ENCODE measurements around the gene PRKCI. TPM values are rescaled to one million over a fixed set of nuclear protein-coding genes. Genes with fewer than 3 reads are reported as not detected.
"Not testable (repeated sequence)": the region's sequence is repeated elsewhere in the genome, so short reads cannot be mapped to it uniquely, and the experiment has no call there.

Gene PRKCI
- total RNA-seq, 4 donors from 2014 or later, result 33.5 to 125 (median 47.7) TPM

DNA sequence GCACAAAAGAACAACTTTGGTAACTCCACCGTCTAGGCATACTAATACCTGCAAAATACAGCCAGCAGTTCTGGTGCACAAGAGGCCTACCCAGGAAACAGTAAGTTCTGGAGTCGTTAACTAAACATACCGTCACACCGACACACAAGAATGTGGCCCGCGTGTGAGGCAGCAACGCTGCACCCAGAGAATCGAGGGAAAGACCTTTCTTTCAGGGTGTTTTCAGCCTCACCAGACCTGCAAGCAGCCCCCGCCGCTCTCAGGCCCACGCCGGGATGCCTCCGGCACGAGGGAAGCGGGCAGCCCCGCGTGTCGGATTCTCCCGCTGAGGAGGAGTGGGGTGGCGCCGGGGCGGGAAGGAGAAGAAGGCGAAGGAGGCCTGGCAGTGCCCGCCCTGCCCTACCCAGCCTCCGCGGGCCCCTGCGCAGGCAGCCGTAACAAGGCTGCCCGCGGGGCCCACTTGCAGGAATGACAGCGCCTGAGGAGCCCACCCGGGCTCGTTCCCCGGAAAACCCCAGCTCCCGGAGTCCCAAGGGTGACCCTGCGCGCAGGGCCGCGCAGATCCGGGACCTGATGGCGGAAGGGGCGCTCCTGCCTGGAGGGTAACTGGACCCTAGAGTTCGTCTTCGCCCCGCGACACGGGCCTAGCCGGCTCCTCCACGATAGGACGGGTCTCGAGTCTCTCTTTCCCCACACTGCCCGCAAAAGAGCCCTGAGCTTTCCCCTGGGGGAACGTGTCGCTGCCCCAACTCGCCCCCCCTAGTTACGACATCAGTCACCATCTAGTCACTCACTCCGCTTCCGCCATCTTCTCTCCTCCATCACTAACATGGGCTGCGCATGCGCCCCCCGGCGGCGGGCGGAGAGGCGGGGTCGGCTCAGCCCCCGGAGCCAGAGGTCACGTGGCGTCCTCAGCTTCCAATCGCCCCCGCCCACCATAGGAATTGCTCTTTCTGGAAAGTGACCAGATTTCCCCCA lies 41.0 kb upstream of the PRKCI start, which contains the start of gene PHC3:
Gene PHC3, minus strand, starts transcription at position 826 of the 978 bp plus-strand sequence. Its CDS starts 18 bp downstream, at position 808.
- peak within 1 kb of the TSS; percentile 98 for H3K27ac ChIP-seq
- peaks cover 20% of the 10 kb centered on the region for H3K36me3 ChIP-seq
- under 1% methylated on average over 53 of the region's 71 CpGs for WGBS
- TF ChIP-seq EP300 (IDR thresholded peaks at IDR 0.05), result no peak
- TF ChIP-seq POLR2AphosphoS5 (IDR thresholded peaks at IDR 0.05), result peak in 2 of 3 donors; percentile 18 to 75
- TF ChIP-seq POLR2A (IDR thresholded peaks at IDR 0.05), result peak; percentile 69 to 70
- no peaks in the 10 kb centered on the region for H3K27me3 ChIP-seq
- no peaks in the 10 kb centered on the region for H3K9me3 ChIP-seq
- DNase-seq (ENCODE audit: low spot score in 2 of 2), result peak; percentile 94 to 95
- peak within 1 kb of the TSS; percentile 98 for H3K4me3 ChIP-seq
- H3K4me1 ChIP-seq, result peaks cover 17% of the 10 kb centered on the region

DNA sequence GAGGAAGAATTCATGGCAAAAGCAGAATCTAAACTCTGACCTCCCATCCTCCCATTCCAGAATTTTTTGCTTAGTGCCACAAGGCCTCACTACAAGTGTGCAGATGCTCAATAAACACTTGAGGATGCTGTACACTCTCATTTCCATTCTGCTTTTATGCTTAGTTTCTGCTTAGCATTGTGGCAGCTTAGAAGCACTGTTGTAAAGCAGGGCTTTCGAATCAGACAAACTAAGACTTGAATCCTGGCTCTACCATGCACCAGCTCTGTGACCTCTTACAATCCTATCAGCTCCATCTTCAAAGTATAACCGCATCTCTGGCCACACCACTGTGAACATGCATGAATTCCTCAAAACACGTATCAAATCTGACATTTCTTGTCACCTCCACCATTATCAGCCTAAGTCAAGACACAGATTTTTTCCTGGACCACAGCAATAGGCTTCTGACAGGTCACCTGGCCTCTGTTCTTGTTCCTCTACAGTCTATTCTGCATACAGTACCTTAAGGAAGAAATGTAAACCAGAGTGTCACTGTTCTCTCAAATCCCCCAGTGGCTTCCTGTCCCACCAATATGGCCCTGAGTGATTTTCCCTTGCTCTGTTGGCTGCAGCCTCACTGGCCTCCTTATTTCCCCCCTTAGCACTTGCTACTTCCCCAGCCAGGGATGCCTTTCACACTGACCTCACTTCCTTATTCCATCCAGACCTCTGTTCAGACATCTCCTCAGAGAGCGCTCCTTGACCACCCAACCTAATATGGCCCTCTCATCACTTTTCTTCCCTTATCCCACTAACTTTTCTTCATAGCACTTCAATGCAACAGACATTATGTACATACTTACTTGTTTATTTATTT lies 32.6 kb upstream of the PRKCI start:
- Histone ChIP-seq H3K4me1 (peaks cover 3% of the 10 kb centered on the region), H3K27ac (no peak overlapping the region), H3K9me3 (no peaks in the 10 kb centered on the region), H3K27me3 (no peaks in the 10 kb centered on the region), H3K36me3 (no peaks in the 10 kb centered on the region), H3K4me3 (no peak overlapping the region)
- no peak for DNase-seq (ENCODE audit: low spot score in 2 of 2)
- 81% methylated on average over 4 of the region's 4 CpGs for WGBS
- TF ChIP-seq POLR2AphosphoS5 (IDR thresholded peaks at IDR 0.05) (no peak), EP300 (IDR thresholded peaks at IDR 0.05) (no peak), POLR2A (IDR thresholded peaks at IDR 0.05) (no peak)
- TF ChIP-seq, protein P1, sequence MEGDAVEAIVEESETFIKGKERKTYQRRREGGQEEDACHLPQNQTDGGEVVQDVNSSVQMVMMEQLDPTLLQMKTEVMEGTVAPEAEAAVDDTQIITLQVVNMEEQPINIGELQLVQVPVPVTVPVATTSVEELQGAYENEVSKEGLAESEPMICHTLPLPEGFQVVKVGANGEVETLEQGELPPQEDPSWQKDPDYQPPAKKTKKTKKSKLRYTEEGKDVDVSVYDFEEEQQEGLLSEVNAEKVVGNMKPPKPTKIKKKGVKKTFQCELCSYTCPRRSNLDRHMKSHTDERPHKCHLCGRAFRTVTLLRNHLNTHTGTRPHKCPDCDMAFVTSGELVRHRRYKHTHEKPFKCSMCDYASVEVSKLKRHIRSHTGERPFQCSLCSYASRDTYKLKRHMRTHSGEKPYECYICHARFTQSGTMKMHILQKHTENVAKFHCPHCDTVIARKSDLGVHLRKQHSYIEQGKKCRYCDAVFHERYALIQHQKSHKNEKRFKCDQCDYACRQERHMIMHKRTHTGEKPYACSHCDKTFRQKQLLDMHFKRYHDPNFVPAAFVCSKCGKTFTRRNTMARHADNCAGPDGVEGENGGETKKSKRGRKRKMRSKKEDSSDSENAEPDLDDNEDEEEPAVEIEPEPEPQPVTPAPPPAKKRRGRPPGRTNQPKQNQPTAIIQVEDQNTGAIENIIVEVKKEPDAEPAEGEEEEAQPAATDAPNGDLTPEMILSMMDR (IDR thresholded peaks at IDR 0.05), result no peak

DNA sequence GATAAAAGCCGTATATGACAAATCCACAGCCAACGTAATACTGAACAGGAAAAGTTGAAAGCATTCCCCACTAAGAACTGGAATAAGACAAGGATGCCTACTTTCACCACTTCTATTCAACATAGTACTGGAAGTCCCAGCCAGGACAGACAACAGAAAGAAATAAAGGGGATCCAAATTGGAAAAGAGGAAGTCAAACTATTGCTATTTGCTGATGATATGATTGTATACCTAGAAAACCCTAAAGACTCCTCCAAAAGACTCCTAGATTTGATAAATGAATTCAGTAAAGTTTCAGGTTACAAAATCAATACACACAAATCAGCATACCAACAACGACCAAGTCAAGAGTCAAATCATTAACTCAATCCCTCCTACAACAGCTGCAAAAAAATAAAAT lies 26.5 kb upstream of the PRKCI start:
- DNase-seq (ENCODE audit: low spot score in 2 of 2); H3K27ac ChIP-seq; H3K4me1 ChIP-seq; H3K4me3 ChIP-seq; H3K9me3 ChIP-seq; H3K36me3 ChIP-seq; H3K27me3 ChIP-seq: not testable (repeated sequence)
- WGBS, result 79% methylated on average over 3 of the region's 3 CpGs

DNA sequence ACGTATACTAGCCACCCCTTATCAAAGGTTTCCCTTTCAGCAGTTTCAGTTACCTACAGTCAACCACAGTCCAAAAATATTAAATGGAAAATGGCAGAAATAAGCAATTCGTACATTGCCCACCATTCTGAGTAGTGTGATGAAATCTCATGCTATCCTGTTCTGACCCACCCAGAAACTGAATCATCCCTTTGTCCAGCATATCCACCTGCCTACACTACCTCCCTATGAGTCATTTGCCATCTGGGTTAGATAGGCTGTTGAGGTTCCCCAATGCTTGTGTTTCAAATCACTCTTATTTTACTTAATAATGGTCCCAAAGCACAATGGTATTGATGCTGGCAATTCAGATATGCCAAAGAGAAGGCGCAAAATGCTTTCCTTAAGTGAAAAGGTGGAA lies 25.4 kb upstream of the PRKCI start:
- H3K36me3 ChIP-seq, result no peaks in the 10 kb centered on the region
- WGBS, result 92% methylated on average over 3 of the region's 3 CpGs
- H3K27ac ChIP-seq, result no peak overlapping the region
- H3K4me1 ChIP-seq, result no peaks in the 10 kb centered on the region
- H3K9me3 ChIP-seq, result no peaks in the 10 kb centered on the region
- no peak overlapping the region for H3K4me3 ChIP-seq
- TF ChIP-seq, protein P1 (IDR thresholded peaks at IDR 0.05), result no peak
- no peak for TF ChIP-seq POLR2AphosphoS5 (IDR thresholded peaks at IDR 0.05)
- TF ChIP-seq POLR2A (IDR thresholded peaks at IDR 0.05), result no peak
- no peak for TF ChIP-seq EP300 (IDR thresholded peaks at IDR 0.05)
- DNase-seq (ENCODE audit: low spot score in 2 of 2), result no peak
- H3K27me3 ChIP-seq, result no peaks in the 10 kb centered on the region

DNA sequence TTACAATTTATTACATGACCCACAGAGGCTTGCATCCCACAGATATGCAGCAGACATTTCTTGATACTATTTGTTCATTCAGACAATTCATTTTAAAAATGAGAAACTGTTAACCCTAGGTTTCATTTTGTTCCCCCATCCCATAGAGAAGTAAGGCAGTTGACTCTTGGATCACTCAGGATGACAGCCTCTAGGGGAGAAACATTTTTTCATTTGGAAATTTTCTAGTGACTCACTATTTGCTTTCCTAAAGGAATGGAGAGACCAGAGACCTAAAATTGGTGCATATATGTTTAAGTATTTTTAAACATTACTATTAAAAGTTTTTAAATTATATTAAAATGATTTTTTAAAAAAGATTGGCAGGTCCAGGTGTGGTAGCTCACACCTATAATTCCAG lies 21.2 kb upstream of the PRKCI start:
- TF ChIP-seq POLR2AphosphoS5 (IDR thresholded peaks at IDR 0.05), result no peak
- TF ChIP-seq EP300 (IDR thresholded peaks at IDR 0.05), result no peak
- TF ChIP-seq, protein P1 (IDR thresholded peaks at IDR 0.05), result no peak
- TF ChIP-seq POLR2A (IDR thresholded peaks at IDR 0.05), result no peak
- H3K9me3 ChIP-seq, result no peaks in the 10 kb centered on the region
- no peak overlapping the region for H3K4me3 ChIP-seq
- H3K36me3 ChIP-seq, result no peaks in the 10 kb centered on the region
- H3K4me1 ChIP-seq, result no peaks in the 10 kb centered on the region
- no peaks in the 10 kb centered on the region for H3K27me3 ChIP-seq
- no peak overlapping the region for H3K27ac ChIP-seq
- DNase-seq (ENCODE audit: low spot score in 2 of 2), result no peak

DNA sequence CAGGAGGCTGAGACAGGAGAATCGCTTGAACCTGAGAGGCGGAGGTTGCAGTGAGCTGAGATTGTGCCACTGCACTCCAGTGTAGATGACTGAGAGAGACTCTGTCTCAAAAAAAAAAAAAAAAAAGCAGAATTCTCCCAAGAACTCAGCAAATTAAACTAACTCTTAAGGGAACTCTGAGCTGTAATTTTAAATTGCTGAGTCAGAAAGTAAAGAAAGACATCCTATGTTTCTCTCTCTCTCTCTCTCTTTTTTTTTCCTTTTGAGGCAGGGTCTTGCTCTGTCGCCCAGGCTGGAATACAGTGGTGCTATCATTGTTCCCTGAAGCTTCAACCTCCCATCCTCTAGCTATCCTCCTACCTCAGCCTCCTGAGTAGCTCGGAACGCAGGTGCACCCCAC lies 20.7 kb upstream of the PRKCI start:
- 90% methylated on average over 5 of the region's 5 CpGs for WGBS
- H3K27ac ChIP-seq, result no peak overlapping the region
- no peak overlapping the region for H3K4me3 ChIP-seq
- no peak for DNase-seq (ENCODE audit: low spot score in 2 of 2)
- TF ChIP-seq POLR2AphosphoS5 (IDR thresholded peaks at IDR 0.05), result no peak
- TF ChIP-seq, protein P1 (IDR thresholded peaks at IDR 0.05), result no peak
- no peak for TF ChIP-seq POLR2A (IDR thresholded peaks at IDR 0.05)
- no peak for TF ChIP-seq EP300 (IDR thresholded peaks at IDR 0.05)
- no peaks in the 10 kb centered on the region for H3K9me3 ChIP-seq
- H3K4me1 ChIP-seq, result no peaks in the 10 kb centered on the region
- no peaks in the 10 kb centered on the region for H3K27me3 ChIP-seq
- no peaks in the 10 kb centered on the region for H3K36me3 ChIP-seq

All from suprapubic skin (tissue), 4 donors.